Measurements from ENCODE around the gene LIPT2. TPM values are rescaled to one million over a fixed set of nuclear protein-coding genes. Genes with fewer than 3 reads are reported as not detected.

LIPT2 gene
- total RNA-seq (6.5 and 20.2 TPM in 2 replicates), polyA plus RNA-seq (5.3 and 8.3 TPM in 2 replicates), polyA minus RNA-seq (18.9 and 24.9 TPM in 2 replicates)
- 9.4 TPM for total RNA-seq (2013)

- Mint-ChIP-seq H3K4me3 (peak within 1 kb of the TSS; percentile 90), H3K27me3 (no peaks in the 10 kb centered on the region), H3K4me1 (peaks cover 13% of the 10 kb centered on the region), H3K9me3 (ENCODE audit: insufficient read depth) (peaks cover 3% of the 10 kb centered on the region), H3K27ac (peak within 1 kb of the TSS; percentile 94)
- ChIA-PET POLR2A (interaction anchor here (0.6 to 1.6 kb wide), 4 partner anchors 92 to 99 kb away, joined by 3 to 11 read pairs (median 8); partner anchors contain the start of genes PGM2L1 and POLD3), CTCF (interaction anchor here (1.2 to 3.2 kb wide), 5 partner anchors 40 to 104 kb away, joined by 3 to 17 read pairs (median 7); partner anchors contain the start of gene POLD3)
- intact Hi-C loops (cut with micrococcal nuclease) = loop anchor here (1.0 to 10.0 kb wide), 5 partner anchors 95 to 1742 kb away; partner anchors contain the start of genes PGM2L1, POLD3, SPCS2 and XRRA1
- Histone ChIP-seq H3K9me3 (ENCODE audit: control extremely low read depth in 1 of 3, control insufficient read depth in 2 of 3, insufficient read depth in 1 of 3, low read length in 2 of 3) (no peaks in the 10 kb centered on the region), H3K79me2 (ENCODE audit: control insufficient read depth, insufficient read depth, low read length) (no peaks in the 10 kb centered on the region), H3K9ac (ENCODE audit: low read length) (peak within 1 kb of the TSS; percentile 85), H3K27me3 (replicated peaks in 1 of 4; ENCODE audit: control extremely low read depth in 1 of 4, control insufficient read depth in 3 of 4, insufficient read depth in 4 of 4, low read length in 3 of 4) (no peaks in the 10 kb centered on the region), H2AFZ (ENCODE audit: insufficient read depth, low read depth, low read length, poor library complexity, severe bottlenecking) (peak within 1 kb of the TSS; percentile 99), H3K4me1 (ENCODE audit: control insufficient read depth in 2 of 2, insufficient read depth in 2 of 2, low read length in 2 of 2) (peaks cover 7 to 14% of the 10 kb centered on the region in 2 donors), H4K20me1 (ENCODE audit: control insufficient read depth, insufficient read depth, low read length, poor library complexity, severe bottlenecking) (no peaks in the 10 kb centered on the region), H3K4me2 (replicated peaks; ENCODE audit: low read depth, low read length, poor library complexity, severe bottlenecking) (peak within 1 kb of the TSS; percentile 91), H3K27ac (ENCODE audit: low read length in 2 of 2) (peak within 1 kb of the TSS; percentile 47 to 78), H3K36me3 (replicated peaks in 1 of 2; ENCODE audit: control extremely low read depth in 1 of 2, control insufficient read depth in 1 of 2, extremely low read depth in 1 of 2, insufficient read depth in 2 of 2, low read length in 1 of 2) (no peaks in the 10 kb centered on the region), H3K4me3 (ENCODE audit: control extremely low read depth in 1 of 5, extremely low read depth in 1 of 5, insufficient read depth in 1 of 5, low read depth in 2 of 5, low read length in 4 of 5) (peak within 1 kb of the TSS; percentile 32 to 79 (median 75))
- no peak for TF ChIP-seq CTCF (IDR thresholded peaks at IDR 0.05)
- no peak for TF ChIP-seq EZH2 (IDR thresholded peaks at IDR 0.05; ENCODE audit: borderline replicate concordance, insufficient read depth, low read depth, low read length, poor library complexity, severe bottlenecking)
- DNase-seq (peak; percentile 98), ATAC-seq (ENCODE audit: low read depth) (peak; percentile 94)
- under 1% methylated on average over 90 of the region's 94 CpGs for WGBS (ENCODE audit: insufficient coverage)
Measured at GRCh38 chr11:74492974-74493790, at the start of gene LIPT2. Gene LIPT2 (minus strand): TSS chr11:74493724. CDS start chr11:74493703, 21 bp downstream.

- ATAC-seq (ENCODE audit: low read depth) (no peak), DNase-seq (no peak)
- ChIA-PET POLR2A (no interaction called here), CTCF (no interaction called here)
- peaks cover 0 to 3% (median 0%) of the 10 kb centered on the region in 4 experiments for H3K27me3 ChIP-seq (replicated peaks in 1 of 4; ENCODE audit: control extremely low read depth in 1 of 4, control insufficient read depth in 3 of 4, insufficient read depth in 4 of 4, low read length in 3 of 4)
- 96% methylated on average over 10 of the region's 10 CpGs for WGBS (ENCODE audit: insufficient coverage)
- Mint-ChIP-seq H3K27me3 (peaks cover 3% of the 10 kb centered on the region), H3K27ac (no peak overlapping the region), H3K4me3 (no peak overlapping the region), H3K9me3 (ENCODE audit: insufficient read depth) (peaks cover 15% of the 10 kb centered on the region), H3K4me1 (no peaks in the 10 kb centered on the region)
- H3K4me3 ChIP-seq (ENCODE audit: control extremely low read depth in 1 of 5, extremely low read depth in 1 of 5, insufficient read depth in 1 of 5, low read depth in 2 of 5, low read length in 4 of 5) = no peak overlapping the region
- H2AFZ ChIP-seq (ENCODE audit: insufficient read depth, low read depth, low read length, poor library complexity, severe bottlenecking) = no peak overlapping the region
- no peaks in the 10 kb centered on the region for H4K20me1 ChIP-seq (ENCODE audit: control insufficient read depth, insufficient read depth, low read length, poor library complexity, severe bottlenecking)
- TF ChIP-seq EZH2 (IDR thresholded peaks at IDR 0.05; ENCODE audit: borderline replicate concordance, insufficient read depth, low read depth, low read length, poor library complexity, severe bottlenecking) = no peak
- TF ChIP-seq CTCF (IDR thresholded peaks at IDR 0.05) = no peak
- H3K9me3 ChIP-seq (ENCODE audit: control extremely low read depth in 1 of 3, control insufficient read depth in 2 of 3, insufficient read depth in 1 of 3, low read length in 2 of 3) = peaks cover 1 to 54% (median 15%) of the 10 kb centered on the region in 3 donors
- H3K9ac ChIP-seq (ENCODE audit: low read length) = no peak overlapping the region
- no peaks in the 10 kb centered on the region for H3K4me1 ChIP-seq (ENCODE audit: control insufficient read depth in 2 of 2, insufficient read depth in 2 of 2, low read length in 2 of 2)
- intact Hi-C loops (cut with micrococcal nuclease) = no loop called here
- H3K4me2 ChIP-seq (replicated peaks; ENCODE audit: low read depth, low read length, poor library complexity, severe bottlenecking) = no peak overlapping the region
- H3K36me3 ChIP-seq (replicated peaks in 1 of 2; ENCODE audit: control extremely low read depth in 1 of 2, control insufficient read depth in 1 of 2, extremely low read depth in 1 of 2, insufficient read depth in 2 of 2, low read length in 1 of 2) = no peaks in the 10 kb centered on the region
- H3K27ac ChIP-seq (ENCODE audit: low read length in 2 of 2) = no peak overlapping the region
- H3K79me2 ChIP-seq (ENCODE audit: control insufficient read depth, insufficient read depth, low read length) = no peaks in the 10 kb centered on the region
Measured at GRCh38 chr11:74541466-74541865, 47.9 kb upstream of the LIPT2 start.
